Measurements from ENCODE around the gene LAMTOR3. TPM values are rescaled to one million over a fixed set of nuclear protein-coding genes. Genes with fewer than 3 reads are reported as not detected.

The LAMTOR3 gene
- total and polyA plus RNA-seq, 7 donors: 21.6 to 43.6 (median 24.7) TPM

GRCh38 chr4:99844048-99844447, 50.2 kb downstream of the LAMTOR3 start:
- no peaks in the 10 kb centered on the region for H3K36me3 ChIP-seq (ENCODE audit: insufficient read depth in 1 of 2, low read depth in 1 of 2)
- H3K27me3 ChIP-seq (ENCODE audit: insufficient read depth in 3 of 3, low read length in 2 of 3): no peaks in the 10 kb centered on the region
- ATAC-seq: no peak
- H3K4me1 ChIP-seq: no peaks in the 10 kb centered on the region
- no peak overlapping the region for H3K27ac ChIP-seq
- no peak for TF ChIP-seq CTCF (IDR thresholded peaks at IDR 0.05)
- 86 to 89% (median 86%) methylated on average over 7 of the region's 7 CpGs for WGBS, 3 donors
- no peak overlapping the region for H3K4me3 ChIP-seq
- DNase-seq: no peak
- intact Hi-C loops (cut with DNase I): no loop called here
- H3K9me3 ChIP-seq: no peaks in the 10 kb centered on the region

GRCh38 chr4:99843413-99843812, 50.8 kb downstream of the LAMTOR3 start:
- H3K36me3 ChIP-seq (ENCODE audit: insufficient read depth in 1 of 2, low read depth in 1 of 2): no peaks in the 10 kb centered on the region
- TF ChIP-seq CTCF (IDR thresholded peaks at IDR 0.05): no peak
- H3K27me3 ChIP-seq (ENCODE audit: insufficient read depth in 3 of 3, low read length in 2 of 3): no peaks in the 10 kb centered on the region
- H3K4me1 ChIP-seq: no peaks in the 10 kb centered on the region
- ATAC-seq (no peak), DNase-seq (no peak)
- H3K9me3 ChIP-seq: no peaks in the 10 kb centered on the region
- no peak overlapping the region for H3K4me3 ChIP-seq
- no peak overlapping the region for H3K27ac ChIP-seq
- intact Hi-C loops (cut with DNase I): no loop called here

GRCh38 chr4:99841129-99841528, 53.1 kb downstream of the LAMTOR3 start:
- no peaks in the 10 kb centered on the region for H3K9me3 ChIP-seq
- no peak overlapping the region for H3K27ac ChIP-seq
- intact Hi-C loops (cut with DNase I): no loop called here
- H3K36me3 ChIP-seq (ENCODE audit: insufficient read depth in 1 of 2, low read depth in 1 of 2): no peaks in the 10 kb centered on the region
- H3K4me3 ChIP-seq: no peak overlapping the region
- no peaks in the 10 kb centered on the region for H3K27me3 ChIP-seq (ENCODE audit: insufficient read depth in 3 of 3, low read length in 2 of 3)
- ATAC-seq: no peak
- DNase-seq: no peak
- H3K4me1 ChIP-seq: no peaks in the 10 kb centered on the region
- no peak for TF ChIP-seq CTCF (IDR thresholded peaks at IDR 0.05)
- WGBS, 3 donors: 88 to 94% (median 90%) methylated on average over 4 of the region's 4 CpGs

GRCh38 chr4:99838927-99839326, 55.3 kb downstream of the LAMTOR3 start:
- ATAC-seq (no peak), DNase-seq (no peak)
- no peak for TF ChIP-seq CTCF (IDR thresholded peaks at IDR 0.05)
- H3K27ac ChIP-seq: no peak overlapping the region
- 60 to 86% (median 86%) methylated on average over 2 of the region's 2 CpGs for WGBS, 3 donors
- H3K4me3 ChIP-seq: no peak overlapping the region
- no peaks in the 10 kb centered on the region for H3K27me3 ChIP-seq (ENCODE audit: insufficient read depth in 3 of 3, low read length in 2 of 3)
- no peaks in the 10 kb centered on the region for H3K9me3 ChIP-seq
- H3K4me1 ChIP-seq: no peaks in the 10 kb centered on the region
- intact Hi-C loops (cut with DNase I): no loop called here
- H3K36me3 ChIP-seq (ENCODE audit: insufficient read depth in 1 of 2, low read depth in 1 of 2): no peaks in the 10 kb centered on the region

- no peak for TF ChIP-seq CTCF (IDR thresholded peaks at IDR 0.05)
- no peaks in the 10 kb centered on the region for H3K27me3 ChIP-seq (ENCODE audit: insufficient read depth in 3 of 3, low read length in 2 of 3)
- H3K9me3 ChIP-seq: no peaks in the 10 kb centered on the region
- H3K4me3 ChIP-seq: no peak overlapping the region
- whole genome bisulfite sequencing, 3 donors: 86 to 95% (median 90%) methylated on average over 2 of the region's 2 CpGs
- H3K27ac ChIP-seq: no peak overlapping the region
- no peaks in the 10 kb centered on the region for H3K4me1 ChIP-seq
- no peaks in the 10 kb centered on the region for H3K36me3 ChIP-seq (ENCODE audit: insufficient read depth in 1 of 2, low read depth in 1 of 2)
- DNase-seq (no peak), ATAC-seq (no peak)
- intact Hi-C loops (cut with DNase I): no loop called here
Measured at GRCh38 chr4:99835942-99836341, 58.3 kb downstream of the LAMTOR3 start.
